Lung (tissue), 12 donors: ENCODE results near the gene BAZ2A. TPM values are rescaled to one million over a fixed set of nuclear protein-coding genes. Genes with fewer than 3 reads are reported as not detected.

ENCODE experiments used
- ATAC-seq: fragments of 200-7000 bp; cut with Tn5 transposase; one replicate; pipeline ENCODE4 v1.9.1; 2020; ENCODE audit warnings: moderate number of reproducible peaks; ENCODE audit not compliant: insufficient read depth, low FRiP score
- DNase-seq, 3 donors: peaks; one replicate each; pipeline ENCODE4 v3.0.0-alpha.2; 2013 to 2017
- H3K27ac ChIP-seq, 2 donors: one replicate each; pipeline ENCODE4 v1.5.1; 2013; ENCODE audit warnings: mild to moderate bottlenecking in 2 of 2, moderate library complexity in 2 of 2, control low read depth in 1 of 2, inconsistent platforms in 1 of 2, low read depth in 1 of 2, low read length in 1 of 2
- H3K27me3 ChIP-seq, 3 donors: one replicate each; pipeline ENCODE4 v1.5.1; 2013; ENCODE audit warnings: low read length in 2 of 3; ENCODE audit not compliant: control insufficient read depth in 3 of 3, insufficient read depth in 3 of 3
- H3K36me3 ChIP-seq, 4 donors: one replicate each; pipeline ENCODE4 v1.5.1; 2013; ENCODE audit warnings: low read length in 4 of 4, mild to moderate bottlenecking in 1 of 4, moderate library complexity in 1 of 4; ENCODE audit not compliant: control insufficient read depth in 4 of 4, insufficient read depth in 4 of 4
- H3K4me1 ChIP-seq, 5 donors: one replicate each; pipeline ENCODE4 v1.5.1; 2013; ENCODE audit warnings: low read length in 5 of 5, mild to moderate bottlenecking in 2 of 5, moderate library complexity in 1 of 5; ENCODE audit not compliant: control insufficient read depth in 5 of 5, insufficient read depth in 5 of 5
- H3K4me3 ChIP-seq: one replicate; pipeline ENCODE4 v1.5.1; 2013; ENCODE audit warnings: mild to moderate bottlenecking, control low read depth, moderate library complexity
- H3K9ac ChIP-seq, 2 donors: one replicate each; pipeline ENCODE4 v1.5.1; 2013; ENCODE audit warnings: low read length in 2 of 2, control low read depth in 1 of 2; ENCODE audit not compliant: insufficient read depth in 1 of 2
- H3K9me3 ChIP-seq, 4 donors: one replicate each; pipeline ENCODE4 v1.5.1; 2013; ENCODE audit warnings: low read length in 3 of 4, mild to moderate bottlenecking in 1 of 4, moderate library complexity in 1 of 4; ENCODE audit not compliant: control insufficient read depth in 4 of 4, insufficient read depth in 3 of 4
- WGBS, 2 donors: extraction: QIAGEN DNeasy Blood & Tissue Kit; methylation state at CpG; one replicate each; pipeline ENCODE4 v1.1.7; 2013; 5-methylcytosine and 5-hydroxymethylcytosine counted together
- polyA plus RNA-seq, 2 donors: library from polyadenylated mRNA; stranded (reverse); fragments of 200-250 nt; gene quantifications; one replicate each; pipeline ENCODE4 v1.2.1, GENCODE V29; 2013
- total RNA-seq, 2 donors: library from RNA; depleted of rRNA in 1 of 2; stranded (reverse); fragments of >200 nt in 1 of 2; gene quantifications; one replicate each; pipeline ENCODE4 v1.2.1, GENCODE V29; 2014 to 2021
- TF ChIP-seq, protein P1 (sequence below): IDR thresholded peaks from 2 replicates; pipeline ENCODE4 v1.5.1; 2012; ENCODE audit warnings: mild to moderate bottlenecking; ENCODE audit errors: control extremely low read depth, extremely low read depth
- donor health status: control.
- donor health status: control.
- donor health status: Bipolar disorder and iron deficiency.
- donor health status: healthy.
- donor health status: DM: yes; HTN: yes; CAD: no.

BAZ2A gene
- total and polyA plus RNA-seq, 4 donors, result 31.3 to 92.0 (median 60.5) TPM

DNA sequence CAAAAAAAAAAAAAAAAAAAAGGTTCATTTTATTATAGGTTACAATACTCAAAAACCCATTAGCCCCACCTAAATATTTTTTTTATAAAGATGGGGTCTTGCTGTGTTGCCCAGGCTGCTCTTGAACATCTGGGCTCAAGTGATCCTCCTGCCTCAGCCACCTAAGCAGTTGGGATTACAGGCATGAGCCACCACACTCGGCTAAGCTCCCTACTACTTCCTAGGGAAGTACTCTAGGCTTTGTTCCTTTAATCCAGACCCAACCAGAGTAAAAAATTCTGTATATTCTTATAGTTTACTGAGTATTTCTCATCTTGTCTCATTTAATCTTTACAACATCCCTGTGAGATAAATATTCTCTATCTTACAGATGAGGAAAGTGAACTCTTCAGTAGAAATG is 57.8 kb downstream of the BAZ2A start:
- Histone ChIP-seq H3K36me3 (peaks cover 6 to 28% (median 12%) of the 10 kb centered on the region in 4 donors), H3K4me1 (peaks cover 0 to 11% (median 11%) of the 10 kb centered on the region in 5 donors), H3K4me3 (no peak overlapping the region), H3K9ac (no peak overlapping the region), H3K27ac (no peak overlapping the region), H3K9me3 (no peaks in the 10 kb centered on the region), H3K27me3 (no peaks in the 10 kb centered on the region)
- 31 to 57% methylated on average over 1 of the region's 1 CpG for WGBS, 2 donors
- ATAC-seq (no peak), DNase-seq (no peak)
- TF ChIP-seq, protein P1, sequence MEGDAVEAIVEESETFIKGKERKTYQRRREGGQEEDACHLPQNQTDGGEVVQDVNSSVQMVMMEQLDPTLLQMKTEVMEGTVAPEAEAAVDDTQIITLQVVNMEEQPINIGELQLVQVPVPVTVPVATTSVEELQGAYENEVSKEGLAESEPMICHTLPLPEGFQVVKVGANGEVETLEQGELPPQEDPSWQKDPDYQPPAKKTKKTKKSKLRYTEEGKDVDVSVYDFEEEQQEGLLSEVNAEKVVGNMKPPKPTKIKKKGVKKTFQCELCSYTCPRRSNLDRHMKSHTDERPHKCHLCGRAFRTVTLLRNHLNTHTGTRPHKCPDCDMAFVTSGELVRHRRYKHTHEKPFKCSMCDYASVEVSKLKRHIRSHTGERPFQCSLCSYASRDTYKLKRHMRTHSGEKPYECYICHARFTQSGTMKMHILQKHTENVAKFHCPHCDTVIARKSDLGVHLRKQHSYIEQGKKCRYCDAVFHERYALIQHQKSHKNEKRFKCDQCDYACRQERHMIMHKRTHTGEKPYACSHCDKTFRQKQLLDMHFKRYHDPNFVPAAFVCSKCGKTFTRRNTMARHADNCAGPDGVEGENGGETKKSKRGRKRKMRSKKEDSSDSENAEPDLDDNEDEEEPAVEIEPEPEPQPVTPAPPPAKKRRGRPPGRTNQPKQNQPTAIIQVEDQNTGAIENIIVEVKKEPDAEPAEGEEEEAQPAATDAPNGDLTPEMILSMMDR, result no peak

DNA sequence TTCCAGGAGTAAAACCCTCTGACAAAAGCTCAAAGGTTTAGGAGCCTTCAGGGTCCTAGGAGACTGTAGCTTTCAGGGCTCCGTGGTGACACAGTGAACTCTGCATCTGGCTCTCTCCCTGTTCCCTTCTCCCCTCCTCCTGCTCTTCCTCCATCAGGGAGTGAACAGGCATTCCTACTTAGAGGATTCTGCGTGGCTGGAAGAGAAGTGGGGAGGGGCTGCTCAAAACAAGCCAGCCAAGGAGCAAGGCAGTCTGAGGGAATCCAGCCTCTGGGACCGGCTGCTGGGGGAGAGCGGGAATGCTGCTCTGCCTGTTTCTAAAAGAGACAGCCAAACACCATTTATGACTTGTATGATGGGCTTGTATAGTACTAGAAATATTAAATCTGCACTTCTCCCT is 59.0 kb downstream of the BAZ2A start:
- WGBS, 2 donors, result 43 to 67% methylated on average over 4 of the region's 4 CpGs

DNA sequence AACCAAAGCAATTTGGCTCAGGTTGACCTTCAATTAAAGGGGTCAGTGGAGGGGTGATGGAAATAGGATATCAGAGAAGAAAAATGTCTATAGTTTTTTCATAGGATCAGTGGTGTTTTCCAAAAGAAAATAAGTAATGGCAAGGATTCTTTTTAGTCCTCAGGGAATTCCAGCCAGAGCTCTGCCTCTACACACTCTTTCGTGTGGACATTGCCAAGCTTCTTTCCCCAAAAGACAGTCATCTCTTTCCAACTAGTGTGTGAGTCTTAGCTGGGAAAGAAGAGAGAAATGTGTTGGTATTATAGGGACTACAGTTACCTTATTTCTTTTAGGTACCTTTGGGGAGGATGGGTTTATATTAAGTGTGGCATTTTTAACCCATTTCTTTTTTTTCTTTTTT is 62.0 kb downstream of the BAZ2A start:
- Histone ChIP-seq H3K27me3 (no peaks in the 10 kb centered on the region), H3K4me1 (peaks cover 0 to 25% (median 13%) of the 10 kb centered on the region in 5 donors), H3K27ac (no peak overlapping the region), H3K36me3 (peaks cover 7 to 20% (median 8%) of the 10 kb centered on the region in 4 donors), H3K4me3 (no peak overlapping the region), H3K9ac (no peak overlapping the region), H3K9me3 (no peaks in the 10 kb centered on the region)
- DNase-seq, result no peak
- no peak for ATAC-seq
- WGBS, 2 donors, result 81 to 89% methylated on average over 1 of the region's 1 CpG
- TF ChIP-seq, protein P1, result no peak

More for the DNA sequence above, 59.0 kb downstream of the BAZ2A start:
- H3K36me3 ChIP-seq, result peaks cover 6 to 27% (median 12%) of the 10 kb centered on the region in 4 donors
- no peaks in the 10 kb centered on the region for H3K27me3 ChIP-seq
- peaks cover 0 to 17% (median 11%) of the 10 kb centered on the region in 5 donors for H3K4me1 ChIP-seq
- TF ChIP-seq, protein P1, result no peak
- H3K27ac ChIP-seq, result peak overlapping the region in 1 of 2 donors; percentile 79
- peak overlapping the region in 1 of 2 donors; percentile 53 for H3K9ac ChIP-seq
- no peak overlapping the region for H3K4me3 ChIP-seq
- DNase-seq (peak; percentile 59 to 76 (median 60)), ATAC-seq (no peak)
- H3K9me3 ChIP-seq, result no peaks in the 10 kb centered on the region

DNA sequence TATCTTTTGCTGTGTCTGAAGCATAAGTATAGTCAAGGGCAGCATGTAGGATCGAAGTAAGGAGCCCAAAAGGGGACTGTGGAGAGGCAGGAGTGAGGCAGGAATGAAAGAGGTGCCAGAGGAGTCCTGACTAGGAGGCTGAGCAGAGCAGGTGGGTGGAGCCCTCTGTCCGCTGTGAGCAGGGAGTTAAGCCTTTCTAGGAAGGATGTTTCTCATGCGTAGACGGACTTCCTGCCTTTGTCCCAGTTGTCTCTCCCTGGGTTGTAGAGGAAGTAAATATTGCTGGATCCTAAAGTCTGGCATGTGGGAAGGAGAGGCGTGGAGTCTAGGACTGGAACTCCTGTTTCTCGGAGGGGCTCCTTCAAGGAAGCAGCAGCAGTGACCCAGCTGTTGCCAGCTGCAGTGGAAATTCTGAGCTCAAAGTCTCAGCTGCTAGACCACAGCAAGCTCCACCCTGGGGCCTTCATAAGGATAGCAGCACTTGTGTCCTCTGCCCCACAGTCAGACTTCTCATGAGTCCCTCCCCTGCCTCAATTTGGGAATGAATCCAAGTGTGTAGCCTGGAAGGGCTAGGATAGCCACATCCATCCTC is 64.5 kb downstream of the BAZ2A start:
- no peak overlapping the region for H3K4me3 ChIP-seq
- H3K36me3 ChIP-seq, result peaks cover 3 to 26% (median 7%) of the 10 kb centered on the region in 4 donors
- H3K27ac ChIP-seq, result peak overlapping the region; percentile 60 to 80
- TF ChIP-seq, protein P1, result no peak
- H3K9me3 ChIP-seq, result no peaks in the 10 kb centered on the region
- no peaks in the 10 kb centered on the region for H3K27me3 ChIP-seq
- DNase-seq, result peak; percentile 98 to 99 (median 99)
- H3K9ac ChIP-seq, result peak overlapping the region in 1 of 2 donors; percentile 94
- WGBS, 2 donors, result 7 to 24% methylated on average over 6 of the region's 6 CpGs
- peaks cover 0 to 22% (median 9%) of the 10 kb centered on the region in 5 donors for H3K4me1 ChIP-seq
- peak; percentile 49 for ATAC-seq
